ENCODE data around the gene EVC.

DNA sequence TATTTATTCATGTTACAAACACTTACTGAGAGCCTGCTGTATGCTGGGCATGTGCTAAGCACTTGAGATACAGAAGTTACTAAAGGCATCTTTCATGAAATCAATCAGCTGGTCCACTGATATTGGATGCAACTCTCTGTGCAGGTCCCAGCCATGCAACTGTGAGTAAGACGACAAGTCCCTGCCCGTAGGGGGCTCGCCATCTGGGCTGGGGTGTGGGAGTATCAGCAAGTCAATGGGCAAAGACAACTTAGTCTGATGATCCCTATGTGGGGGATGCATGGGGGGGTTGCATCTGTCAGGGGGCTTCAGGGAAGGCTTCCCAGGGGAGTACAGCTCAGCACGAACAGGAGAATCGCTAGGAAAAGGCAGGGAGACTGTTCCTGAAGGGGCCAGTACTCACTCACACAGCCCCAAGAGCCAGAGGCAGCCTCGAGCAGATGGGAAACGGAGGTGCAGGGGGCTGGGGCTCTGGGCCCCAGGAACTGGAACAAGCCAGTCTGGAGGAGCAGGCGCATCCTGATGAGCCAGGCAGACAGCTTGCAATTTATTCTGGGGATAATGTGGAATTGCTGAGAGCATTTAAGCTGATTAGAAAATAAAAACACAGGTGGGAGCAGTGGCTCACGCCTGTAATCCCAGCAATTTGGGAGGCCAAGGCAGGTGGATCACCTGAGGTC, 141.7 kb downstream of the EVC start:
- TF ChIP-seq GATA2 (IDR thresholded peaks at IDR 0.05; ENCODE audit: low read depth, low read length) = no peak
- TF ChIP-seq GATA3 (IDR thresholded peaks at IDR 0.05; ENCODE audit: low read depth, low read length) = no peak

All from SH-SY5Y (cell line).